ENCODE data around the gene SVOPL. TPM values are rescaled to one million over a fixed set of nuclear protein-coding genes. Genes with fewer than 3 reads are reported as not detected.

Gene SVOPL
- total RNA-seq, 4 donors from 2014 or later = not detected

DNA sequence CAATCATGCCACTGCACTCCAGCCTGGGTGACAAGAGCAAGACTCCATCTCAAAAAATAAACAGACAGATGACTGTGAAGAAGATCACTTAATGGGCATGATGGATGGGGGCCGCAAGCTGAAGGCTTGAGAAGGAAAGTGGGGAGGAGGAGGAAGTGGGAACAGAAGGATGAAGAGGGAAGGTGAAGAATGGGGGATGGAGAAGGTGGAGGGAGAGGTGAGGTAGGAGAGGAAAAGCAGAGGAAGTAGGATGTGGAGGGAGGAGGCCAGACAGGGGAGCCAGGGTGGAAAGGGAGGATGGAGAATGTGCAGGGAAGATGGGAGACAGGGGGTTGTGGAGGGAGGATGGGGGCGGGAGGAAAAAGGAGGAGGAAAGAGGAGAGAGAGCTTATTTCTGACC lies 68.8 kb downstream of the SVOPL start:
- no peak for TF ChIP-seq CTCF (IDR thresholded peaks at IDR 0.05; ENCODE audit: low read depth)

DNA sequence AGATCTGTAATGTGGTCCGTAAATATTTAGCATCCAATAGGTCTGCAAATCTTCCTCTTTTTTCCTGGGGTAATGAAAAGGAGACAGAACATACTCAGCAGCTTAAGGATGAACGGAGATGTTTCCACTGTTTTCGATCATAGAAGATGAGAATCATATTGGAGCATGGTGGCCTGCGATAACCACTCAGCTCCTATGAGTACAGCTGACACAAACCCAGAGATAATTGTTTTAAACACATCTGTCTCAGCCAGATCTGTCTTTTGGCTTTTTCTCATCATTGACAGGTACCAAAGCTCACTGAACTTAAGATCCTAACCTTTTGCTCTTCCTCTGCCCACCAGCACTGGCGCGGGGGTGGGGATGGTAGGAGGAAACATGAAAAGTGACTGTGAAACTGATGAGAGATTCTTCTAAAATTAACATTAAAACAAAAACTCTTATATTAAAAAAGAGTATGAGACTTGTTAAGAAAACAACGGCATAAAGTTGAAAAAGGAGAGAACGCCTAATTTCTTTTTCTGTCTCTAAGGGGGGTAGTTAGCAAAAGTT lies 71.0 kb downstream of the SVOPL start:
- no peak for TF ChIP-seq CTCF (IDR thresholded peaks at IDR 0.05; ENCODE audit: low read depth)

DNA sequence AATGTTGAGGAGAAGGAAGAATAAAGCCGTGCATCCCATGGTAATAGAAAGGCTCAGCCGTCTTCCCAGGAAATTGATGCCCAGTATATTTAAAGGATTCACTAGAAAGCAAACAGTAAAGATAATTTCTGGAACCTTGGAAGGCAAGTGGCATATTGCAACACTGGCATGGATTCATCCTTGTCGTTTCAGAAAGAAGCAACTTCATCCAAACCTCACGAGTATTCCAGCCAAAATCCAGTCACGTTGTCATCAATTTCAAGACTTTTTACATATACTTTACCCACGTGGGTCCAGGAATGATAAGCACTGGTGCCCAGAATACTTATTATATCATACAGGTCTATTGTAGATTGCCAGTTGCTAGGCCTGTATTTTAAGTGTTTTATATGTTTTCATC lies 73.8 kb downstream of the SVOPL start:
- TF ChIP-seq CTCF (IDR thresholded peaks at IDR 0.05; ENCODE audit: low read depth) = no peak

GRCh38 chr7:138626846-138627245 lies 74.3 kb downstream of the SVOPL start:
- no peak for TF ChIP-seq CTCF (IDR thresholded peaks at IDR 0.05; ENCODE audit: low read depth)

DNA sequence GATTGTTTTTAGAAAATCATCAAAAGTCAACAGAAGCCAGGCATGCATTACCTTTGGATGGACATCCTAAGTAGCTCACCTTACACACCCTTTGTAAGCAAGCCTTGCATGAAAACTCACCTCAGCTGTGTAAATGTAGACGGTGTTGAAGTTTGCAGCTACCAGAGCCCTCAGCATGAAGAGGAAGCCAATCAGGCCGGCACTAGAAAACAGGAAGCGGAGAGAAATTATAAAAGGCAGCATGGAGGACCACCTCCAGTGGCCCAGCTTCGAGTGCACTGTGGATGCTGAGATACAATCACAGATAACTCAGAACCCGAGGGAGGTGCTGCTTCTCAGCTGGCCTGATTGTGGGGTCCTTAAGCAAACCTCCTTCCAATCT lies 75.3 kb downstream of the SVOPL start:
- TF ChIP-seq CTCF (IDR thresholded peaks at IDR 0.05; ENCODE audit: low read depth) = no peak

GRCh38 chr7:138625084-138625848 lies 75.9 kb downstream of the SVOPL start:
- TF ChIP-seq CTCF (IDR thresholded peaks at IDR 0.05; ENCODE audit: low read depth) = no peak

GRCh38 chr7:138622841-138623240 lies 78.3 kb downstream of the SVOPL start:
- TF ChIP-seq CTCF (IDR thresholded peaks at IDR 0.05; ENCODE audit: low read depth) = no peak

All from subcutaneous adipose tissue (tissue), 4 donors.